HS-27A (cell line): ENCODE data around the gene ORM1.
A peak's percentile ranks its signal among the peaks of the same experiment; 100 is the strongest.
"Not testable (repeated sequence)": the region's sequence is repeated elsewhere in the genome, so short reads cannot be mapped to it uniquely, and the experiment has no call there.

Experiments used
- DNase-seq: peaks from one replicate; pipeline ENCODE4 v3.0.0-alpha.2; 2012; ENCODE audit warnings: low read depth, missing footprints

Gene ORM1

DNA sequence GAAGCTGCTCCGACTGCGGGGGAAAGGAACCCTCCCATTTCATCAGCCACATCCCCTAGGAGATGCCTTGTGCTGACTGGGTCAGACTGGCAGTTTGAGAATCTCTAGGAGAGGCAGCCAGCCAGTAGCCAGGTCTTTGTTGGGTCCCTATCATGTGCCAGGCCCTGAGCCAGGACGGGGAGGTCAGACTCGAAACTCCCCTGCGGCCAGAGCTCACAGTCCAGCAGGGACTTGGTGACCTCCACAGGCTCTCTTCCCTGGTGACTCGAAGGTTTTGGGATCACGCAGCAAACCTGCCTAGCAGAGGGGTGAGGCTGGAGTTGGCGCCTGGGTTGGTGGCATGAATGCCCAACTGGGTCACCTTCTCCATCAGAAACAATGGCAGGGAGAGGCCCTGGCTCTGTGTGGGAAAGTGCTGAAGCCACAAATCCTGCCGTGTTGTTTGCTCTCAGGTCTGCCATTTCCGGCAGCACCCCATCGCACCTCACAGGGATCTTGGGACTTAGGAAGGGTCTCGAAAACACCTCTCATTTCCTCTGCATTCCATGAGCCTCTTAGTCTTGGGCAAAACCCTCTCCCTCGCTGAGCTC is 14.4 kb upstream of the ORM1 start:
- DNase-seq = no peak

GRCh38 chr9:114309096-114309495 is 13.8 kb upstream of the ORM1 start:
- DNase-seq = no peak

GRCh38 chr9:114310471-114311450 is 12.1 kb upstream of the ORM1 start:
- no peak for DNase-seq

- no peak for DNase-seq
Observed at GRCh38 chr9:114311571-114312512, 11.1 kb upstream of the ORM1 start.

DNA sequence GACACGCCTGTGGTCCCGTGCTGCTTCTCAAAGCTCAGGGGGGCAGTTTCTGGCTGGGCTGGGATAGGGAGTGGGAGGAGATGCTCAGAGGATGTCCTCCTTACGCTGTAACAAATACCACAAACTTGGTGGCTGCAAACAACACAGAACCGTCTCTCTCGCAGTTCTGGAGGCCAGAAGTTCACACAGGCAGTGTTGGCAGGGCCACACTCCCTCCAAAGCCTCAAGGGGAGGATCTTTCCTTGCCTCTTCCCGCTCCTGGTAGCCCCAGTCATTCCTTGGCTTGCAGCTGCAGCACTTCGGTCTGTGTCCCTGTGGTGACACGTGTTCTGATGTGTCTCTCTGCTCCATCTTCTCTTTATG is 10.4 kb upstream of the ORM1 start:
- DNase-seq = no peak

- no peak for DNase-seq
Observed at GRCh38 chr9:114313186-114313585, 9.7 kb upstream of the ORM1 start.

- DNase-seq = no peak
Observed at GRCh38 chr9:114314256-114314867, 8.5 kb upstream of the ORM1 start.

DNA sequence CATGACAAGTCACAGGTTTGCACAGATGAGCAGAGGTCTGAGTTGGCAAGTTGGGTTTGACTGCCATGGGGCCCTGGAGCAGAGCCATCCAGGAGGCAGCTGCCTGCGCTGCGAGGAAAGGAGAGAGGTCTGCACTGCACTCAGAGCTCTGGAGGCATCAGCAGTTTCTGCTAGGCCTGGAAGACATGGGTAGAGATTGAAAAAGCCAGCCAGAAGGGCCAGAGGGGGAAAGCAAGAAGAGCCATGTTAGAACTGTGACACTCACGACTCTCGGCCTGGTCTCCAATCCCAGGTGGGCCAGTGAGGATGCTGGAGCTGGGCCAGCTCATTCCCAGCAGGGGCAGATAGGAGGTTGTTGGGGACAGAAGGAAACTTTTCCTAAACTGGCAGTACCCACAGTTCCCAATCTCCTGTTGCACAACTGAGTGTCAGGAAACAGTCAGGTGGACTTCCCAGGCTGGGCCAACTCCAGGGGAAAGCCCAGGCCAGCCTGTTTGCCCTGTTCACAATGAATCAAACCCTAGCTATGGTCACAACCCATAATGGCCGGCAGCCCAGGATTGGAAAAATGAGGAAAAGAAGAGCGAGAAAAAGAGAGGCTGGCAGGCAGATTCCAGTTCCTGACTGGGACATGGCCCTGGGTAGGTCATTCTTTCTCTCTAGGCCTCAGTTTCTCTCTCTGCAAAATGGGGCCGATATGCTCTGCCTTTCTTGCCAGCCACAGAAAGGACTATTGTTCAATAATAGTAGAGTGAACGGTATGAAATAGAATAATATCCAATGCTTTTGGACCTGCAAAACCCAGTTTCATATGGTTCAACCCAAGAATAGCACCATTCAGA is 7.8 kb upstream of the ORM1 start:
- DNase-seq = no peak

GRCh38 chr9:114315723-114316363 is 7.1 kb upstream of the ORM1 start:
- DNase-seq = no peak

- DNase-seq = no peak
Observed at GRCh38 chr9:114316605-114317230, 6.2 kb upstream of the ORM1 start.

DNA sequence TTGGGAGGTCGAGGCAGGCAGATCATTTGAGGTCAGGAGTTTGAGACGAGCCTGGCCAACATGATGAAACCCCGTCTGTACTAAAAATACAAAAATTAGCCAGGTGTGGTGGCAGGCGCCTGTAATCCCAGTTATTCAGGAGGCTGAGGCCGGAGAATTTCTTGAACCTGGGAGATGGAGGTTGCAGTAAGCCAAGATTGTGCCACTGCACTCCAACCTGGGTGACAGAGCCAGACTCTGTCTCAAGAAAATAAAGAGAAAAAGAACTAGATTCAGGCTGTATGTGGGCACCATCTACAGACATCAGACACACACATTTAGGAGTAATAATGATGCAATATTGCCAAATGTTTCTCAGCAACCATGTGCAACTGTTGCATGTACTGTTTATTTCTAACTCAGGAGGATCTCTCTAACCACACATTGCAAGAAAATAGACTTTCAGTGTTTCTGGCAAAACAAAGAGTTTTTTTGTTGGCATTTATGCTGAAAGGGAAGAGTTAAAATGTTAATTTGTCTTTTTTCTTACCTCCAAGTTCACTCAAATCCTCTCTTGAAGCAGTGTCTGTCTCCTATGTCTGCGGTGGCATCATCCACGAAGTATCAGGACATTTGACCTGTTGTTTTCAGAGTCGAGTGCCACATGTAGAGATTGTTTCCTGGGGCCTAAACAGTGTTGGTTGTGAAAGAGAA is 5.1 kb upstream of the ORM1 start:
- no peak for DNase-seq

DNA sequence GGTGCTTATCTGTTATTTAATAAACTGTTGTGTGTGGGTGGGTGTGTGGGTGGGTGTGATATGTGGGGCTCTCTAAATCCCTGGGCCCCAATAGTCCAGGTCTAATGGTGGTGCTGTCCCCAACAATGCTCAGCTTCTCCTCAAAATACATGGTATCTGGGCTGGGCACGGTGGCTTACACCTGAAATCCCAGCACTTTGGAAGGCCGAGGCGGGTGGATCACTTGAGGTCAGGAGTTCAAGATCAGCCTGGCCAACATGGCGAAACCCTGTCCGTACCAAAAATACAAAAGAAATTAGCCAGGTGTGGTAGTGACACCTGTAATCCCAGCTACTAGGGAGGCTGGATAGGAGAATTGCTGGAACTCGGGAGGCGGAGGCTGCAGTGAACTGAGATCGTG is 4.5 kb upstream of the ORM1 start:
- no peak for DNase-seq

- no peak for DNase-seq
Observed at GRCh38 chr9:114319147-114319546, 3.8 kb upstream of the ORM1 start.

GRCh38 chr9:114320710-114321109 is 2.2 kb upstream of the ORM1 start:
- not testable (repeated sequence) for DNase-seq

- peak; percentile 35 for DNase-seq
Observed at GRCh38 chr9:114321759-114322158, 1.1 kb upstream of the ORM1 start.

- not testable (repeated sequence) for DNase-seq
Observed at GRCh38 chr9:114322160-114322818, 609 bp upstream of the ORM1 start.

- DNase-seq = not testable (repeated sequence)
Observed at GRCh38 chr9:114323849-114324248, 951 bp downstream of the ORM1 start.

- no peak for DNase-seq
Observed at GRCh38 chr9:114324492-114324891, 1.6 kb downstream of the ORM1 start.

- not testable (repeated sequence) for DNase-seq
Observed at GRCh38 chr9:114324965-114325364, 2.1 kb downstream of the ORM1 start.
